GM21786 (cell line): ENCODE measurements around the gene MMP12.
A peak's percentile ranks its signal among the peaks of the same experiment; 100 is the strongest.
"Not testable (repeated sequence)": the region's sequence is repeated elsewhere in the genome, so short reads cannot be mapped to it uniquely, and the experiment has no call there.

Experiments used
- ATAC-seq: cut with Tn5 transposase; IDR thresholded peaks from one replicate; pipeline ENCODE4 v1.9.1; 2021; ENCODE audit not compliant: unreplicated experiment

The MMP12 gene

GRCh38 chr11:102874852-102875251 lies at the start of gene MMP12:
Gene MMP12, minus strand, starts transcription at chr11:102874982. Its CDS starts 45 bp downstream, at chr11:102874937.
- no peak for ATAC-seq

DNA sequence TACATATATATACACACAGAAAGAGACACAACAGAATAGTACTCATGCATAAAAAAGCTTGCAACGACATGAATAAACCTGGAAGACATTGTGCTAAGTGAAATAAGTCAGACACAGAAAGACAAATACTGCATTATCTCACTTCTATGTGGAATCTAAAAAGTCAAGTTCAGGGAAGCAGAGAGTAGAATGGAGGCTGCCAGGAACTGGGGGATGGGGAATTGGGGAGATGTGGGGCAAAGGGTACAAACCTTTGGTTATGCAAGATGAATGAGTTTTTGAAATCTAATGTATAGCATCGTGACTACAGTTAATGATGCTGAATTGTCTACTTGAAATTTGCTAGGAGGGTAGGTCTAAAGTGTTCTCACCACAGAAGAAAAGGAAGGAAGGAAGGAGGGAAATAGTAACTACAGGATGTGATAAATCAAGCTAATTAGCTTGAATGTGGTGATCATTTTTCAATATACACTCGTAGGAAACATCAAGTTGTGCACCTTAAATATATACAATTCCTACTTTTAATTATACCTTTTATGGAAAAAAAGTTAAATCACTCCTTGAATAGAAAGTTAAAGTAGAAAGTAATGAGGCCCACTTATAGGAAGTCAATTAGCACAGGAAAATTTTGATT lies 46.9 kb upstream of the MMP12 start:
- ATAC-seq: no peak

- peak; percentile 89 for ATAC-seq
Observed at GRCh38 chr11:102920118-102920684, 45.4 kb upstream of the MMP12 start.

- no peak for ATAC-seq
Observed at GRCh38 chr11:102915044-102915375, 40.2 kb upstream of the MMP12 start.

GRCh38 chr11:102914238-102915043 lies 39.7 kb upstream of the MMP12 start:
- ATAC-seq: no peak

GRCh38 chr11:102912482-102912830 lies 37.7 kb upstream of the MMP12 start:
- no peak for ATAC-seq

GRCh38 chr11:102911758-102912481 lies 37.1 kb upstream of the MMP12 start:
- no peak for ATAC-seq

- ATAC-seq: not testable (repeated sequence)
Observed at GRCh38 chr11:102905848-102906247, 31.1 kb upstream of the MMP12 start.

DNA sequence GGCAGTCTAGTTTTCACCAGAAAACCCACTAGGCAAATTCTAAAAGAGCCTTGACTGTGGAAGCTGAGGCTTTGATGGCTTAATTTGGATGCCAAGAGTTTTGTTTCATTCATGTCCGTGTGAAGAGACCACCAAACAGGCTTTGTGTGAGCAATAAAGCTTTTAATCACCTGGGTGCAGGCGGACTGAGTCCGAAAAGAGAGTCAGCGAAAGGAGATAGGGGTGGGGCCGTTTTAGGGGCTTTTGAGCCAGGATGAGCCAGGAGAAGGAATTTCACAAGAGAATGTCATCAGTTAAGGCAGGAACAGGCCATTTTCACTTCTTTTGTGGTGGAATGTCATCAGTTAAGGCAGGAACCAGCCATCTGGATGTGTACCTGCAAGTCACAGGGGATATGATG lies 29.1 kb upstream of the MMP12 start:
- not testable (repeated sequence) for ATAC-seq

DNA sequence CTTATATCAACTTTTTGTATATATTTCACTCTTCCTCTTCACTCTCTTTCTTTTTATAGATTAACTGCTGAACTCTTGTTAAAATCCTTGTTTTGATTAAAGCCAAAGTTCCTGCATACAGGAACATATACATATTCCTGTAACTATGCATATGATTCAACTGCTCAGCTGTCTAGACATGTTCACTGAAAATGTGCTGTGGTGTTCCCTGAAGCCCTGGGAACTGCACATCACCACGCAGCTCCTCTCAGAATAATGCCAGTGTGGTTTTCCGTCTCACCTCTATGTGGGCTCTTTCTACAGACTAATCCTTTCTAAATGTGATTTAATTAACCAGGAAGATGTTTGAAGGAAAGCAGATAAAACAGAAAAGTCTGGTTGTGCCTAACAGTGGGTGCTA lies 25.6 kb upstream of the MMP12 start:
- no peak for ATAC-seq

GRCh38 chr11:102891736-102892135 lies 17.0 kb upstream of the MMP12 start:
- no peak for ATAC-seq

DNA sequence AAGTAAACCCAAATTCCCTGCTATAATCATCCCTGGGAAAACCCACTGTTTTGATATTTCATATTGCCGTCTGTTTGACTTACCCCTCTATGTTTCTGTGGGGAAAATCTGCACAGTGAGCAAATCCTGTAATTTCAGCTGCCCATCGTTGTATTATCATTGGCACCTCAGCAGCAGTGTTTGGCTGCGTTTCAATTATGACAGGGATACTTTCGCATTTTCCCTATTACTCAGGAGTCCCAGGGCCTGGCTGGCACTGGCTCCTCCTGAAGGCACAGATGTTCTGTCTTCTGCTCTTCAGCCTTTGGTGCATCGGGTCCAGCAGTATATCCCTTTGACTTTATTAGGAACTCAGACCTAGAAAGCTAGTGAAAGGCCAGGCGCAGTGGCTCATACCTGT lies 12.2 kb upstream of the MMP12 start:
- ATAC-seq: no peak

DNA sequence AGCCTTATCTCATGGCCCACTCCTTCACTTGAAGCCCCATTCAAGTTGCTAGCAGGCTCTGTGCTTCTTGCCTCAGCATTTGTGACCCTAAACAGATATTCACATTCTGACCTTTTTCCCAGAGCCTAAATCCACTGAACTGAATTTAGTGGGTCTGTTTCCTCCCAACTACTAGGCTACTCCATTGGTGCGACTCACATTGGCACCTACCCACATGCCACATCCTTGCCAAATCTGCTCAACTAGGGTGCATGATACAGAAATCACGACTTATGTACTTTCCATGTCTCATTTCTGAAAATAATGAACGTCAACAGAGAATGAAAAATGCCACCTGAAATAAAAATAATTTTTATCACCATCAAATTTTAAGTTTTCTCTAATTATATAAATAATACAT lies 8.4 kb upstream of the MMP12 start:
- peak; percentile 14 for ATAC-seq

- ATAC-seq: peak; percentile 75
Observed at GRCh38 chr11:102882389-102883024, 7.7 kb upstream of the MMP12 start.

GRCh38 chr11:102879801-102880200 lies 5.0 kb upstream of the MMP12 start:
- ATAC-seq: no peak

GRCh38 chr11:102878595-102878994 lies 3.8 kb upstream of the MMP12 start:
- no peak for ATAC-seq

DNA sequence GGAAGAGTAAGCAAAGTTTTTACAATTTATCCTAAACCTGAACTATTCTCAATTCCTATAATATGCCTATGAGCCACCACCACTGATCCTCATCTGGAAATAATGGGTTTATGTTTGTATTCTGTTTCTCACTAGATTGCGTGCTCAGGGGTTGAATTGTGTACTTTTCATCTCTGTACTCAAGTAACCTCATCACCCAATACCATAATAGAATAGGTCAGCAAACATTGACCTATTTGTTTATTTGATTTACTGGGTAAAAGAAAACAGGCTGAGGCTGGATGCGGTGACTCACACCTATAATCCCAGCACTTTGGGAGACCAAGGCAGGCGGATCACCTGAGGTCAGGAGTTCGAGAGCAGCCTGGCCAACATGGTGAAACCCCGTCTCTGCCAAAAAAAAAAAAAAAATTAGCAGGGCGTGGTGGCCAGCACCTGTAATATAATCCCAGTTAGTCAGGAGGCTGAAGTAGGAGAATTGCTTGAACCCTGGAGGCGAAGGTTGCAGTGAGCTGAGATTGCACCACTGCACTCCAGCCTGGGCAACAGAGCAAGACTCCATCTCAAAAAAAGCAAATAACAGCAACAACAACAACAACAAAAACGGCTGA lies 5.3 kb downstream of the MMP12 start:
- ATAC-seq: not testable (repeated sequence)

GRCh38 chr11:102868339-102868738 lies 6.4 kb downstream of the MMP12 start:
- no peak for ATAC-seq

GRCh38 chr11:102864724-102865123 lies 10.1 kb downstream of the MMP12 start:
- no peak for ATAC-seq

DNA sequence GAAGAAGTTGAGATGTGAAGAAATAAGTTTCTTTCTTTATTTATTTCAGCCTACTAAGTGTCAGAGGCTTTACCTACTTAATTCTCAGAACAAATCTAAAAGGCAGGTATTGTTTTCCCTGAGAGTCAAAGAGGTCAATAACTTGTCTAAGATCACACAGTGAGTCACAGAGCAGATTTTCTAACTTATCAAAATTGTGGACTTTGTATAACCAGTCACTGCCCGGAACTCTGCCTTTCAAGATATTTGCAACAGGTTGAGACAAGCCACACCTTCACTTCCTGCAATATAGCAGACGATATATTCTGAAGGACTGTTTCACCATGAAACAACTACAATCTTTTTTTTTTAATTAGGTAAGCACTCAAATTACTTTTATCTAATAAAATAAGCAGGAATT lies 20.8 kb downstream of the MMP12 start:
- no peak for ATAC-seq

DNA sequence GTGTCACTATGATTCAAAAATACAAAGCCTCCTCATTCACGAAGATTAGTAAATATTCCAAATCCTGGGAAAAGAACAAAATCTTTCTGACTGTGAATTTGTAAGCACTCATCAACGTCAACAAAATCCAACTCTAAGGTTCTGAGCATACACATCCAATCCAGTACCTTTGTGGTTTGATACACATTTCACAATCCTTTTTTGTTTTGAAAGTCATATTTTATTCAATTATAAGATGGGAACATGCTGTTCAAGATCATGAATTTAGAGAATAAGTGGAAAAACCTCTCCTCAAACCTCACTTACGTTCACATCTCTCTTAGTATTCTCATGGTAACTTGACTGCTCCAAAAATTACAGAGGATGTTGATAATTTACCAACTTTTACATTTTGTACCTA lies 21.7 kb downstream of the MMP12 start:
- no peak for ATAC-seq
